HG02610 (cell line): ENCODE data around the gene PSME2.

Experiments
- ATAC-seq: cut with Tn5 transposase; IDR thresholded peaks from one replicate; pipeline ENCODE4 v1.9.1; 2021; ENCODE audit warnings: mild to moderate bottlenecking, moderate library complexity; ENCODE audit not compliant: unreplicated experiment

Gene PSME2, protein sequence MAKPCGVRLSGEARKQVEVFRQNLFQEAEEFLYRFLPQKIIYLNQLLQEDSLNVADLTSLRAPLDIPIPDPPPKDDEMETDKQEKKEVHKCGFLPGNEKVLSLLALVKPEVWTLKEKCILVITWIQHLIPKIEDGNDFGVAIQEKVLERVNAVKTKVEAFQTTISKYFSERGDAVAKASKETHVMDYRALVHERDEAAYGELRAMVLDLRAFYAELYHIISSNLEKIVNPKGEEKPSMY

DNA sequence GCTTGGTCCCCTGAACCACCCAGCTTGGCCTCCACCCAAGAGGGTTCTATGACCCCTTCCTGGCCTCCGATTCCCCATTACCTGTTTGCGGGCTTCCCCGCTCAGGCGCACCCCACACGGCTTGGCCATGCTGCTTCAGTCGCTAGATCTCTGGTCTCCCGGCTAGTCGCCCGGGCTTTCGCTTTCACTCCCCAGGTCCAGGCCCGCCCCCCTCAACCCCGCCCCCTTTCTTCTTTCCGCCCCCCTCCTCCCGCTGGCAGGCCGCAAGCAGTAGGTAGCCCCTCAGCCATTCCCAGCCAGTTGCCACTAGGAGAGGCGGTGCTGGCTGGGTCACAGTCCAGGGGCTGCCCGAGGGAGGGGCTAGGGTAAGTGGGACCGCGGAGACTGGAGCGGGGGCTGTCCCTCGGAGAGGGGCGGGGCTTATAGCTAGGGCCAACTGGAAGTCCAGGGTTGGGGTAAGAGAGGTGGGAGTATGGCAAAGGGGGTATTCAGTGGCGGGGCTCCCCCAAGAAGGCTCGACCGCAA is at the start of gene PSME2:
TSS of gene PSME2 (minus strand) at position 158 of the 525 bp plus-strand sequence. CDS start at position 129, 29 bp downstream.
- peak; percentile 66 for ATAC-seq

DNA sequence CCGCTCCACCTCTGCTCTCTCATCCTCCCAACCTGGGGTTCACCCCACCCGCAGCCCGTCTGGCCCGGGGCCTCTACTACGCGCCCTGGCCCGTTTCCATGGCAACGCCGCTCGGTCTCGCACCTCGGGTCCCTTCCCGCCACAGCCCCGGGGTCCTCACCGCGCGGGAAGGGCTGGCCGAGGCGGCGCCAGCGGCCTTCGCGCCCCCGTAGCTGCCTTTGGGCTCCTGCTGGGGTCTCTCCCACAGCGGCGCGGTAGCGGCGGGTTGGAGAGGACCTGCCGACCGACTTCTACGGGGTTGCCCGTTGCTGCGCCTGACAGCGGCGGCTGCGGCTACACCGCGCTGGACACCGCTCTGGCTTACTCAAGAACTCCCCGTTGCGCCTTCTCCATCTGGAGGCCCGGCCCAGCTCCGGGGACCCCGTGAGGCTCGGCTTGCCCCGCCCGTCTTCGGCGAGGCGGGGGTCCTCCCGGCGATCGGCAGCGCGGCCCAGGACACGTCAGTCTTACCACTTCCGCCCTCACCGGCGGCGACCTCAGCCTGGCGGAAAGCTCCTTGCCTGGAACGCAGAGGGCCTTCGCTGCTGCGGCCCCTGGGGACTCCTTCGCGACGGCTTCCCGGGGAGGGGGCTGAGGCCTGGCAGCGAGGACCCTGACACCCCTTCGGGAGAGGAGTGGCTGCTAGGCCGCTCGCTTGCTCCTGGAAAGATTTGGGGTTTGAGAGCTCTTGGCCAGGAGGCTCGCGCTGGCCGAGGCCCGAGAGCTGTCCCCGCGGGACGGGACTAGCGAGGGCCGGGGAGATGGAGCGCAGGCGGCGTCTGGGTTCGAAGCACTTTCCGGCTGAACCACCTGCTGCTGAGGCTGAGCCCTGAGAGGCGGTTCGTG is 49.0 kb upstream of the PSME2 start, which contains the start of gene TM9SF1:
TSS of gene TM9SF1 (minus strand) at position 256 of the 885 bp plus-strand sequence. CDS start 422 bp downstream, outside the sequence.
- peak; percentile 84 for ATAC-seq

DNA sequence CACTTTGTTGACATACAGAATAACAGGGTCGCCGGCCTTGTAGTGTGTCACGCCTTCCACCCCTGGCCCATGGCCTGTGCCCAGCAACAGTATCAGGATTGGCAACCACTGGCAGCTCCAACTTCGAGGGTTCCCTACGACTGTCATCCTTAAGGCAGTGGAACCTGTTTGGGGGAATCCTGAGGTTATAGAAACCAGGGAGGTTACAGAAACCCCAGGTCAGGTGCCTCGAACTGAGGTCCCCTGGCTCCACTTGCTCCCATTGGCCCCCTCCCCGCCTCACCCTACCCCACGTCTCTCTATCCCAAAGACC is 48.4 kb upstream of the PSME2 start:
- no peak for ATAC-seq

DNA sequence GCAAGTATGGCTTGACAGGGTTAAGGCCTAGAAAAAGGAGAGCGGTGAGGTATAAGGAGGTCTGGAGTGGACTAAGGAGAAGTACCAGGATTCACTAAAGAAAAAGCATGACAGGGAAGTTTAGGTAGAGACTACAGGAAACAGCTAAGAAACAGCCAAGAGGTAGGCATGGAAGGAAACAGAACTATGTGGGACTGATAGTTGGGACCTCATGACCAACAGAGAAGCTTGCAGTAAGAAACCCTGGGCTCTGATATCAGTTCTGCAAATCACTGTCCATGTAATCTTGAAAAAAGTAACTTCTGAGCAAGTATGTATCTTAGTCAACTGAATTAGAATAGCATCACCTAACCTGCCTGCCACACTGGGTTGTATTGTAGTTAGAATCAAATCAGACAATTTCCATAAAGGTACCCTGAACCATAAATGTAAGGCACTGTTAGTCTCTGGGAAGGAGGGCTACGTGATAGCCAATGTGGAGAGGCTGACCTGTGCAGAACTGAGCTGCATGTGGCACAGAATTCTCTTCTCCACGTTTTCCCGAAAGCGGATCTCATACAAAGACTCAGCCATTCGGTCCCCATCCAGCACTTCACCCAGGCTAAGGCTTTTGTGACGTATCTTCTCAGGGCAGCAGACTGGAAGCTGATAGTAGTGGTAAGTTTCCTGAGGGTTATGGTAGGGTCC is 47.9 kb upstream of the PSME2 start:
- ATAC-seq = no peak

DNA sequence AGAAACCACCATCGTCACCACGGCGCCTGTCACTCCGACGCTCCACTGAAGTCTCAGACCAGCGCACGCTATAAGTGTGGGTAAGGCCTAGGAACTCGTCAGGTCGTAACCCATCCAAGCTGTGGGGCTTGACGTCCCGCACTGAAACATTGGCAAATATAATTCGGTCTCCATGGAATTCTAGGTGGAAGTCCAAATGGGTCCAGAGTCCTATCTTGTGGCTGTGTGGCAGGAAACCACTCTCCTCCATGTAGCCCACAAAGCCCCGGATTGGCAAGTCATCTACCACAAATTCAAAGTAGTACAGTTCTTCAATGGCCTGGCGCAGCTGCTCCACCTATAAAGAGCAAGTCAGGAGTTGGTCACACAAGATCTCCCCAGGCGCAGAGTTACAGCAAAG is 46.5 kb upstream of the PSME2 start:
- ATAC-seq = no peak

DNA sequence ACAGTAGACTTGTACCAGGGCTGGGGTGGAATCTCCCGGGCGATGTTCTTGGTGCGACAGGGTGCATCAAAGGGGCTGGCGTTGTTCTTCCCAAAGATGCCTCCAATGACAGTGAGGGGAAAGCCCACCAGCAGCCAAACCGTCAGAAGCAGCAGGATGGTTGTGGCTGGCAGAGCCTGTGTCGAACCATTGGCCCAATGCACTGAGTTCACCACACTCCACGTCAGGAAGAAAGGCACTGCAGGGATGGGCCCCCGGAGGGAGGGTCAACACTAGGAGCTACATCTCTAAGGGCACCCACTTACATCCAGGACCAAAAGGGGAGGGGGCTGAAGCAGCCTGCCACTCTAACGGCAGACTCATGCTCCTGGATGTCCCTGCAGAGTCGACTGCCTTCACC is 44.0 kb upstream of the PSME2 start:
- ATAC-seq = no peak

DNA sequence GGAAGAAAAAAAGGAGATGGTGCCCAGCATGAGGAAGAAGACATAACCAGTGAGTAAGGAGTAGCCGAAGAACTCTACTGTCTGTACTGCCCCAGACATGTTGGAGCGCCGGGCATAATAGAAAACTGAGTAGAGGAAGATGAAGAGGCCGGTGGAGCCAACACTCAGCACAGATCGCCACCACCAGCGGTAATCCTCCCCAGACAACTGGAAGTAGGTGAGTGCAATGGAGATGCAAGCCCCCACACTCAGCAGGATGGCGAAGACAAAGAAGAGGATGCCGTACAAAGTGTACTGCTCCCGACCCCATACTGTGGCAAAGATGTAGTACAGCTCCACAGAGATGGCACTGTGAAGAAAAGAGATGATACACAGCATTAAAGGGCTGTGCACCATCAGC is 43.0 kb upstream of the PSME2 start:
- ATAC-seq = no peak

DNA sequence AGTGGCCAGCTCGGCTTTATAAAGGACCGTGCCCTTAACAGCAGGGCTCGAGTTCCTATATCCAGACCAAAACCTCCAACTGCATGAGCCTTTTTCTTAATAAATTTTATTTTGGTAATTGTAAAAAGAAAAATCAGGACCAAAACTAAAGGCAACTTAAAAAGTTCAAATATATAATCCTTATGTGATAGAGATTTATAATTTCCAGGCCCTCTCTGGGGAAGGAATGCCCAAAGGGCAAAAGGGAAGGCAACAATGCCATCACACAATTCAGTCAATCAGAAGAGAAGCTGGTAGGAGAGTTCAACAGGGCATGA is 42.6 kb upstream of the PSME2 start:
- no peak for ATAC-seq

DNA sequence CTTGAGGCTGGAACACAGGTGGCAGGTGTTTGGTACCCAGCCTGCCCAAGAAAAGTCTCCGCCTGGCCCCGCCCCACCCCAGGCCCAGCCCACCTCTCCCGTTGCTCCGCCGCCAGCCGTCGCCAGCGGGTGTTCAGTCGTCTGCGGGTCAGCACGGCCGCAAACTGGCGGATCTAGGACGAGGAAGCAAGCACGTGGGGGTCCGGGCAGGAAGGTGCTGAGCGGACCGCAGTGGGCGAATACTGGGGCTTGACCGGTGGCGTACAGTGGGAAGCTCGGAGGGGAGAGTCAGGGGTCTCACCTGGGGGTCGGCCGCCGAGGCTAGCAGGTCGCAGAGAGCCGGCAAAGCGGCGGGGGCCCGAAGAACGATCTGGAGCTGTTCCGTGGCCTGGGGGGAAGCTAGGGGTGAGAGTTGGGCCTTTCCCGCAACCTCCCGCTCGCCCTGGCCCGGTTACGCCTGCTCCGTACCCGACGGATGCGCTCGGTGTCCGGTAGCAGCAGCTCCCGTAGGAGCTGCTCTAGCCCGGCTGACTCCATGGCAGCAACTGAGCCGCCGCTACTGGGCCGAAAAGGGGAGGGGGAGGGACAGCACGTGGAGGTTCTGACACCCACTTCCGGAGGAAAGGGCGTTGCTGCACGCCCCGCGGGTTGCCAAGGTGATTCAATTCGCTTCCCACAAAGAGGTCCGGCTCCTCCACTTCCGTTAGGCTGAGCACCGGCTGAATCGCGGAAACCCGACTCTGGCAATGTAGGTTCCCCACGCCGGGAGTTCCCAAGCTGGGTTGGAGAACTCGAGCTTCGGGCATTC is 42.0 kb upstream of the PSME2 start, which contains the start of gene IPO4:
TSS of gene IPO4 (minus strand) at position 566 of the 808 bp plus-strand sequence. CDS start at position 537, 29 bp downstream.
- peak; percentile 93 for ATAC-seq

DNA sequence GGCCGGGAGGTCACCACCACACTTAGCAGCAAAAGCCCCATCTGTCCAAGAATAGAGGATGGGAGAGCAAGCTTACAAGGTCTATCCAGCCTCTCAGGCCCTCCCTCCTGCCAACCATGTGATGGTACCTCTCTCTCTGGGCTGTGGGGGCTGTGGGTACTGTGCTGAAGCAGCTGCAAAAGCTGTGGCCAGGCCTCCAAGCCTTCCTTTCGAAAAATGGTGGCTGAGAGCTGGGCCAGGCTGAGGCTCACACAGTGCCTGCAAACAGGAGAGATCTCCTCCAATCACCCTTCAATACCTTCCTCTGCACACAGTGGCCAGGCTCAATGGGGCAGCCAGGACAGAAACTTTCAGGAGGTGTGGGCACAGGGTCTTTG is 41.1 kb upstream of the PSME2 start:
- no peak for ATAC-seq

DNA sequence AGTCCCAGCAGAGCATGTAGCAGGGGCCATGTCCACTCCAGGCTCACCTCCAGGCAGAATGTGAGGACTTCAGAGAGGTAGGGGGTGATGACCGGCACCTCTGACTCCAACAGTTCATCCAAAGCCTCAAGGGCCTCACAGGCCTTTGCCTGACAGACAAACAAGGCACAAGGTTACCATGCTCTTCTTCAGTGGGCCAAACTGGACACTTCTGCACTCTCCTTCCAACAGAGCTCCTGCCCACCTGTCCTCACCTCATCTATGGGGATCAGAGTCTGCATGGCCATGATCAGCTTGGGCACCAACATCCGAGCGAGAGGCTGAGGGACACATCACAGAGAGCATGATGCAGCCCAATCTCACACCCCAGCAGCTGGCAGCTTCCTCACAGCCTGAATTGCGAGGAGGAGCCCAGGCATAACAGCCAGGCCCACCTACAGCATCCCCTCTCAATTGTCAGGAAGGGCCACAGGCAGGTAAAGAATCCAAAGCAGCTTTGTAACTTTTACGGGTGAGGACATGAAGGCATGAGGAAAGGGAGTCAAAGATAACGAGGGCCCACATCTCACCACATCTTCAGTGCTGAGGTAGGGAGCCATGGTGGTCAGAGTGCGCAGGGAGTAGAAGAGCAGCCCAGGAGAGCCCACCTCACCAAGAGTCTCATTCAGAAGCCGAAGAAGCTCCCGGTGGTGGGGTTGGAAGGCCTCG is 40.6 kb upstream of the PSME2 start:
- no peak for ATAC-seq

DNA sequence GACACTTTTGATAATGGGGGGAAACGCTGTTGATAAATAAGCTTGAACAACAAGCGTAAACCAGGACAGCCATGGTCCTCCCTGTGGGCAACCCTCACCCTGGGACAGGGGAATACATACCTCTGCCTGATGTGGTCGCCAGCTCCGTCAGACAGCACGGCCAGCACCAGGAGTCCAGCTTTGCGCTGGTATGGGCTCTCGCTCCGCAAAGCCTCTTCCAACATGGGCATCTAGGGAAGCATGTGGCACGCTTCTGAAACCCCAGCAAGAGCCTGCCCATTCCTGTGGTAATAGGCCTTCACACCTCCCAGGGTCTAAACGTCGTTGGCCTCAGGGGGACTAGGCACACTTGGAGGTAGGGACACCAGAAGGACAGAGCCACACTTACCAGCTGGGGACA is 39.3 kb upstream of the PSME2 start:
- no peak for ATAC-seq

DNA sequence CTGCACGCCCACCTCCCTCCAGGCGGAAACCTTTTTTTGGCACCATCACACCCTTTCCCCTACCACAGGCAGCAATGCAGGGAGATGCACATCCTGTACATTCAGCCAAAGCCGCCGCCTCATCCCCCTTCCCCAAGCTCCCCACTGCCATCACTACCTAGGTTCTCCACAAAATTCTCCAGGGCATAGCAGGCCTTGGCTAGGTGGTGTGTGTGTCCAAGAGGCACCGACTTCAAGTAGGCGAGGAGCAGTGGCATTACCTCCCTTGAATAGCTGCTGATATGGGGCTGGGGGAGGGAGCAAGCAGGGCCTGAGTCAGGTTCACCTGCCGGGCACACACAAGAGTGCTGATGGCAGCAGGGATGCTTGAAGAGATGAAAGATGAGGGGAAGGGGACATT is 38.6 kb upstream of the PSME2 start:
- no peak for ATAC-seq

DNA sequence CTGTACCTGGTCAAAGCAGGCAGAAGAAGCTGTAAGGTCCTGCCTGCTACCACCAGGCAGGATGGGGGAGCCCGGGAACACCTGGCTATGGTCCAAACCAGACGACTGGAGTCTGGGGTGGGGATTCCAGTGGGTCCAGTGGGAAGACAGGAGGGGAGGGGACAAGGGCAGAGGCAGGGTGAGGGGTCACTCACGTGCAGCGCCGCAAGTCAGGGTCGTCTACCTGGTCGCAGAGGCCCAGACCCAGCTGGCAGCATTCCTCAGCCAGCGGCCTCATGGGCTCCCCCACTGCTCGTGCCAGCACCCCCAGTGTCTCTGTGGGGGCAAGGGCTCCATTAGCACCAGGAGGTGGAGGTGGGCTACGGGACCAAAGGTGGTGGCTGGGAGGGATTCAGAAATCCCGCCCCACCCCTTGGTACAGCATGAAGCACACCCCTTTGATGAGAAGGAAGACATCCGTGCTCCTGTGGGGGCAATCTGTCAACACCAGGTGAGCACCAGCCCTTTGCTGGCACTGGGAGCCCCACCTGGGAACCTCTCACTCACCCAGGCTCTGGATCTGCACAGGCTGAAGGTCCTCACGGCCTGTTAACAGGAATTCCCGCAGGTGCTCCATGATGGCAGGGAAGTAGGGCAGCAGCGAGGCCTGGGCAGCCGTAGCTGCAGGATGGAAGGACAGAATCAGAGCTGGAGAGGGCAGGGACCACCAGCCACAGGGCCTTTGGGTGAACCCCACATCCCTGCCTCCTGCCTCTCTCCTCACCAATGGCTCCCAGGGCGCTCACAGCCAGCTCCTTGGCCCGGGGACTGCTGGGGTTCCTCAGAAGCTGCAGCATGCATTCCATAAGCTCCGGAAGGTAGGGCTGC is 37.9 kb upstream of the PSME2 start:
- ATAC-seq = no peak

DNA sequence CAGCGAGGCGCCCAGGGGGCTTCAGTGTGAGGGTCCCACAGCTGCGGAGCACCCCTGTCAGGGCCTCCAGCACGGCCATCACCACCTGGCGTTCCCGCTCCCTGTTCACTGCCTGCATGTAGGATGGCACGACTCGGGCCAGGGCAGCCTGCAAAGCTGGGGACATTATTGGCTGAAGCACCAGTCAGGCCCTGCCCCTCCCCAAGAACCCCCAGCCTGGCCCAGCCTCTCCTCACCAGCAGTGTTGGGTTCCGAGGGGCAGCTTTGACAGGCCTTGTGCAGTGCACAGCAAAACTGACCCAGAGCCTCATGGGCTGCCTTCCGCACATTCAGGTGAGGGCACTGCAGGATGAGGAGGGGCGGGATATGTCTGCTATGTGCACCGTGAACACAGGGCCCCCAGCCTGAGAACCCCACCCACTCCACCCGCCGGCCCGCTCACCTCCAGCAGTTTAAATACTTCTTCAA is 36.6 kb upstream of the PSME2 start:
- ATAC-seq = no peak

DNA sequence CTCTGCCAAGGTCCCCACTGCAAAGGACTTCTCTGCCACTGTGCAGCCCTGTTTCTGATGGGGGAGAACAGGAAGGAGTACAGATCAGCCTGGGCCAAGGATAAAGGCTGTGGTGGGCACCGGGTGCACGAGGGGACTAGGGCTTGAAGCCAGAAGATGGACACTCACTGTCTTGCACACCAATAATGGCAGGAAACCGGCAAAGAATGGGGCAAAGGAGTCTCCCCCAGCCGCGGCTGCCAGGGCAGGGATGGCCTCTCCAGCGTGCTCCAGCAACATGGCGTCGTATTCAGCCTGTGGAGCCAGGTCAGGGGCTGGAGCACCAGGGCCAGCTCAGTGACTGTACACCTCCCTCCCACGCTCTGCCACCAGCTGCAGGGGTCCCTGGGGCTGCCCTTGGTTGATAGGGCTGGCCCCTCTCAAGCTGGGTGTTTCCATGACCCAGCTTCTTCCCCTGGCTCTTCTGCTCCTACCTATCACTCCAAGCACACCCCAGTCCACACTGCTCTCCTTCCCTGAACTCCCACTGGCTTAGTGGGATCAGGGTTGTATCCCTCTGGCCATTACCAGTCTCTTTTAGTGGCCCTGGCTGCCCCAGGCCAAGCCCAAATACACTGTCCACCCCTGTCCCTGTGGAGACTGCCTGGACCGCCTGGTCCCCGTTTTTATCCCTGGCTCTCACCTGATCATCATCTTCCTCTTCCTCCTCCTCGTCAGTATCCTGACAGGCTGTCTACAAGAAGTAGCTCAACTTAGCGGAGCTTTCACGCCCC is 35.9 kb upstream of the PSME2 start:
- ATAC-seq = no peak

DNA sequence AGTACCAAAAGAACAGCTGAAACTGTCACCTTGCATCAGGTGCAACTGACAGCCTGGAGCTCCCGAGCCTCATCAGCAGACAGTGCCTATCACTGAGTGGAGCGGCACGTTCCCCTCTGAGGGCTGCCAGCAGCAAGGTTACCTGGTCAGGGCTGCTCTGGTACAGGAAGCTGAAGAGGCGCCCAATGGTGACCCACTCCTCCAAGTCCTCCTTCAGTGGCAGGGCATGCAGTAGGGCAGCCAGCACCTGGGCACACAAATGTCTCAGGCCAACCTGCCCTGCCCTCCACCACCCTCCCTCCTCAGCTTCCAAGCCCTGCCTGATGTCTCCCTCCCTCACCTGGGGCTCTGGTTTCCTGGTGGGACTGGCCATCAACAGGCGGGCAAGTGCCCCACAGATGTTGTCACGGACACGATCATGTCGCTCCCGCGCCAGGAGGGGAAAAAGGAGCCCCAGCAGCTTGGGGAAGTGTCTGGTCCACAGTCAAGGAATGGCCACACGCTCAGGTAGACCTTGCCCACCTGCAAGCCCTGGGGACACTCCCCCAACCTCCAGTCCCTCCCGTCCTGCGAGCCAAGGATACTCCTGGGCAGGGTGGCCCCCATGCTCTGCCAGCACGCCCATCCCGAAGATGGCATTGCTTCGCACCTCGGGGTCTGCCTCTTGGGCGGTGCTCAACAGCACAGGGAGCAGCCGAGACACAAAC is 35.1 kb upstream of the PSME2 start:
- no peak for ATAC-seq
